Stomach smooth muscle (tissue), 2 donors: ENCODE data around the gene TBX1.
A peak's percentile ranks its signal among the peaks of the same experiment; 100 is the strongest.

Experiments
- H3K27ac ChIP-seq: one replicate; pipeline ENCODE4 v1.7.0; 2013; ENCODE audit warnings: mild to moderate bottlenecking, low read length, inconsistent platforms
- H3K27me3 ChIP-seq, 2 donors: one replicate each; pipeline ENCODE4 v1.7.0; 2013; ENCODE audit warnings: low read length in 2 of 2; ENCODE audit not compliant: insufficient read depth in 2 of 2, control insufficient read depth in 1 of 2
- H3K36me3 ChIP-seq, 2 donors: one replicate each; pipeline ENCODE4 v1.7.0; 2013; ENCODE audit warnings: low read length in 2 of 2; ENCODE audit not compliant: control insufficient read depth in 2 of 2, insufficient read depth in 2 of 2
- H3K4me1 ChIP-seq: one replicate; pipeline ENCODE4 v1.7.0; 2013; ENCODE audit warnings: low read length; ENCODE audit not compliant: control insufficient read depth, insufficient read depth
- H3K4me3 ChIP-seq, 2 donors: one replicate each; pipeline ENCODE4 v1.7.0; 2013; ENCODE audit warnings: low read length in 2 of 2
- H3K9ac ChIP-seq, 2 donors: one replicate each; pipeline ENCODE4 v1.7.0; 2013; ENCODE audit warnings: low read length in 2 of 2, mild to moderate bottlenecking in 1 of 2
- H3K9me3 ChIP-seq, 2 donors: one replicate each; pipeline ENCODE4 v1.7.0; 2013; ENCODE audit warnings: low read length in 2 of 2; ENCODE audit not compliant: control insufficient read depth in 2 of 2
- donor health status: healthy.
- donor health status: Pancreatic carcinoma.

The TBX1 gene

DNA sequence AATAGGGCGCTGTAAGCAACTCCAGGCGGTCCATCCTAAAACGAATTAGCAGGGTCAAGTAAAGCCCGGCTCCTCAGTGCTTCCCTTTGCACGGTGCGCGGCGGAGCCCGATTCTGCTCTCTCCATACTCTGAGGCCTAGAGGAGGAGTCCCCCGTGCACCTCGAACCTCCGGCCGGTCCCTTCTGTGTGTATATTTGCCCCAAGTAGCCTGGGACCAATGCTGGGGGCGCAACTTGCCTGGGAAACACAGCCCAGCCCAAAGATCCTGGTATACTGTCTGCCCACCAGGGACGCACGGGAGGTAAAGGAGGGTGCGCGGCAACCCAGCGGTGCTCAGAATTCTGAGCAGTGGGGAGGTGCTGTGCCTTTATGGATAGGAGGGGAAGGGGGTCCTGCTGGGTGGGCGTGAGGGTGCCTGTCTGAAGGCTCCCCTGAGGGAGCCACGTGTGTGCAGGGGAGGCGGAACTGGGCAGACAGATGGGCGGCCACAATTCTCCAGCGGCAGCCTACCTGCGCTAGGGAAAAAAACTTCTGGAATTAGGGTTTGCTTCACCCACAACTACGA is 4.8 kb upstream of the TBX1 start:
- Histone ChIP-seq H3K9me3 (no peaks in the 10 kb centered on the region), H3K36me3 (no peaks in the 10 kb centered on the region), H3K4me3 (no peak overlapping the region), H3K27ac (no peak overlapping the region), H3K9ac (no peak overlapping the region), H3K27me3 (peaks cover 46 to 79% of the 10 kb centered on the region in 2 donors), H3K4me1 (peaks cover 23% of the 10 kb centered on the region)

DNA sequence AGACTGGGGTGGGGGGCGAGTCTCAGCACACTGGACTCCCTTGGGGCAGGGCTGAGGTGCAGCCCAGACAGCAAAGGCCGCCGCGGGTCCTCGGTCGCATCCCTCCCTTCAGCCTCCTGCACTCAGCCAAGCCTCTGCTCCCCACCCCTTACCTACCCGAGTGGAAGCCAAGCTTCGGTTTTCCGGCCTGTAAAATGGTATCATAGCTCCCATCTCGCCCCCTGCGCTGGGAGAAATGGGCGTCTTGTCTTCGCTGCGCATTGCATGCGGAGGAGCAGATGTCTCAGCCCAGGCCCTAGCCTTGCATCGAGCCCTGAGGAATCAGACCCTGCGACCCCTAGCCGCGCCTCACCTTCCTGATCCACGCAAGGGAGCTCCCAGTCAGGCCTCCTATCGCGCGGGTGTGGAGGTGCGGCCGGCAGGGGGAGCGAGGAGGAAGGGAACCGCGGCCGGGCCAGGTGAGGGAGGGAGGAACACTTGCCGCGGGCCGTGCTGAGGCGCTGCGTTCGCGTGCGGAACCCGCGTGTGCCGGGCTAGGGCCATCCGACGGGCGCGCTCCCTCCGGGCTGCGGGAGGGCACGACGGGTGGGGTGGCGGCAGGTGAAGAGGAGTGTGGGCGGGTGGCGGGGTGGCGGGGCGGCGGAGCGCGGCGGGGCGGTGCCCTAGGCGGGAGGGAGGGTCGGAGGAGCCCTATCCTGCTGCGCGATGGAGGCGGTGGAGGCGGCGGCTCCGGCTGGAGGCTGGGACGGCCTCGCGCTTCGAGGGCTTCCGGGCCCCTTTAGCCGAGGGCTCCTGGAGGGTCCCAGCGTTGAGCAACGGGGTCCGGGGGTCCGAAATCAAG is 4.1 kb upstream of the TBX1 start:
- Histone ChIP-seq H3K27me3 (peaks cover 46 to 83% of the 10 kb centered on the region in 2 donors), H3K9ac (no peak overlapping the region), H3K4me1 (peaks cover 26% of the 10 kb centered on the region), H3K36me3 (no peaks in the 10 kb centered on the region), H3K4me3 (peak overlapping the region in 1 of 2 donors; percentile 29), H3K9me3 (no peaks in the 10 kb centered on the region), H3K27ac (no peak overlapping the region)

DNA sequence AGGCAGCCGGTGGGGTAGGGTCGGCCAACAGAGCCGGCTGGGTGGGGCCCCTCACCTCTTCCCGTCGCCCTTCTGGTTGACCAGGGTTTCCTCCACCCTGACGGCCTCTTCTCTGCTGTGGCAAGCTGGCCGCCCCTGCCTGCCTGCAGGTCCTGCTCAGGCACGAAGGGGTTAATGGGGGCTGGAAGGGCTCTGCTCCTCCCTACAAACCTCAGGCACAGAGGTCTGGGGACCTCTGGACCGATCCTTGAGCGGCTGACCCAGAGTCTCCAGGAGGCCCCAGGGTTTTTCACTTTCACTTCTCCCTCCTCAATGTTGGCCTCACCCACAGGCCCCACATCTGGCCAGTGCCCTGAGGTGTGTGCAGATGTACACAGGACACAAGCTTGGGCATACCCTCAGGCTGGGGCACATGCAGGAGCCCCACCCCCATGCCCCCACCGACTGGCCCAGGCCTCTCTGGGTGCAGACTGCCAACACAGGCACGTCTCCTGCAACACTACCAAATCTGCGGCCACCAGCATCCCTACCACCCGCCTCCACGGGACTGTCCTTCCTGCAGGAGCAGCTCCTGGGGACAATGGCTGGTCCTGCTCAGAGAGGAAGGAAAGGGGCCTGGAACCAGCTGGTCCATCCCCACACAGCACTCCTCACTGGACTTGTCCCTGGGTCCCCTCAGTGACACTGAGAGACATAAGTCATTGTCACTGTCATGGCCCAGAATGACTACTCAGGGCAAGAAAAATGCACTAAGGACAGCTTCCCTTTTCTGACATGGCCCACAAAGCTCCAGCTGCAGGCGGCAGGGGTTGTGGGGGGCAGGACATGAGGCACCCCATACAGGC is 3.2 kb upstream of the TBX1 start:
- Histone ChIP-seq H3K27me3 (peaks cover 54 to 84% of the 10 kb centered on the region in 2 donors), H3K4me1 (peaks cover 26% of the 10 kb centered on the region)

DNA sequence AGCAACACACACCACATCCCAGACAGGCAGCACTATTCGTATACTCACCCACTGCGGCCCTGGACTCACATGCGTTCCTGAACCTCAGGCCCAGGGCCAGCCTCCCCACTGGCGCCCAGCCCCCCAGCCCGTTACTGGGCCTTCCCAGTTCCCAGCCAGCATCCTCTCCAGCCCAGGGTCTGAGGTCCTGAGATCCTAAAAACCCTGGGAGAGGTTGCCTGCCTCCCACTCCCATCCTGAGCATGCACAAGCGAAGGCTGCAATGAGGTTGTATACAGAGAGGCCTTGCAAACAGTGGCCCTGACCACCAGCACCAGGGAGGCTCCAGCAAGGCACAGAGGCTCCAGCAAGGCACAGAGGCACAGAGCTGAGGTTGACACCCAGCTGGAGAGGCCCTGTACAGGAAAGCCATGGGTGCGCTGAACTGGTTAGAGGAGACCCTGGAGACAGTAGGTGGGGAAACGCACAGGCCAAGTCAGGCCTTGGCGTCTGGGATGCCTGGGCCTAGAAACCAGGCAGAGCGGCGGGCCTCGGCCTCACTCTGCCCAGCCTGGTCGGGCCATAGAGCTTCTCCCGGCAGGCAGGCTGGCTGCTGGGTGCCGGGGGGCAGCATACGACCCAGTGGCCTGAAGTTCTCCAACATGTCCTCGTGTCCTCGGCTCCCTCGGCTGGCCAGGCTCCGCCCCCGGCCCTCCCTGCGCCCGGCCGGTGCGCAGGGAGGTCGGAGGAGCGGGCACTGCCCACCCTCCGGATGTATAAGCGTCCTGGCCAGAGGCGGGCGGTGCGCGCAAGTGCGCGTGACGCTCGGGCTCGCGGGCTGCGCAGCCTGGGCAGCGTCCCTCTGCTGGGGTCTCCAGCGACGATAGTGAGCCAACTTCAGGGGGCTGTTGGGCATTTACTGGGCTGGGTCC is 2.3 kb upstream of the TBX1 start:
- Histone ChIP-seq H3K27me3 (peaks cover 56 to 87% of the 10 kb centered on the region in 2 donors), H3K4me1 (peaks cover 26% of the 10 kb centered on the region), H3K9ac (no peak overlapping the region), H3K27ac (no peak overlapping the region), H3K36me3 (no peaks in the 10 kb centered on the region), H3K4me3 (no peak overlapping the region), H3K9me3 (no peaks in the 10 kb centered on the region)

More for the DNA sequence above, 3.2 kb upstream of the TBX1 start:
- Histone ChIP-seq H3K9me3 (no peaks in the 10 kb centered on the region), H3K27ac (no peak overlapping the region), H3K4me3 (peak overlapping the region in 1 of 2 donors; percentile 35), H3K9ac (no peak overlapping the region), H3K36me3 (no peaks in the 10 kb centered on the region)

DNA sequence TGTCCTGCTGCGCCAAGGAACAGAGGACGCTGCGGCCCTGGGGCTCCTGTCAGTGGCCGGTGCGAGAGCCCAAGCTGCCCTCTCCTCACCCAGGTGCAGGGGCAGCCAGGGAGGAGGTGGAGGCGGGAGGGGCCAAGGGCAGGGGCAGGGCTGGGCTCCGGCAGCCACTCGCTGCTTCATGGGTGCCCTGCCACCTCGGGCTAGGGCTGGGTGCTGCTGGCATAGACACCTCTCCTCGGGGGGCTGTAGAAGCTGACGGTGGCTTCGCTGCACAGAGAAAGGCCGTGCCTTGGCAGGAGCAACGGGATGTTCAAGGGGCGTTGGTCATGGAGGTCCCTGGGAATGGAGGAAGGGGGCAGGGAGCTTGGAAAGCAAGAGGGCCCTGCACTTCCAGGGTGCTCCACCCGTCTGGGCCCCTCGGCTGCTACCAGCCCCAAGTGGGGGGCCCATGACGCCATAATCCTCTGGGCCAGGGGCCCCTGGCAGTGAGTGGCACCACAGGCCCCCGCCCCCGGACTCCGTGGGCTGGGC is 1.6 kb upstream of the TBX1 start:
- no peak overlapping the region for H3K4me3 ChIP-seq
- no peak overlapping the region for H3K9ac ChIP-seq
- no peaks in the 10 kb centered on the region for H3K9me3 ChIP-seq
- peaks cover 56 to 87% of the 10 kb centered on the region in 2 donors for H3K27me3 ChIP-seq
- H3K4me1 ChIP-seq = peaks cover 26% of the 10 kb centered on the region
- no peaks in the 10 kb centered on the region for H3K36me3 ChIP-seq
- H3K27ac ChIP-seq = no peak overlapping the region

DNA sequence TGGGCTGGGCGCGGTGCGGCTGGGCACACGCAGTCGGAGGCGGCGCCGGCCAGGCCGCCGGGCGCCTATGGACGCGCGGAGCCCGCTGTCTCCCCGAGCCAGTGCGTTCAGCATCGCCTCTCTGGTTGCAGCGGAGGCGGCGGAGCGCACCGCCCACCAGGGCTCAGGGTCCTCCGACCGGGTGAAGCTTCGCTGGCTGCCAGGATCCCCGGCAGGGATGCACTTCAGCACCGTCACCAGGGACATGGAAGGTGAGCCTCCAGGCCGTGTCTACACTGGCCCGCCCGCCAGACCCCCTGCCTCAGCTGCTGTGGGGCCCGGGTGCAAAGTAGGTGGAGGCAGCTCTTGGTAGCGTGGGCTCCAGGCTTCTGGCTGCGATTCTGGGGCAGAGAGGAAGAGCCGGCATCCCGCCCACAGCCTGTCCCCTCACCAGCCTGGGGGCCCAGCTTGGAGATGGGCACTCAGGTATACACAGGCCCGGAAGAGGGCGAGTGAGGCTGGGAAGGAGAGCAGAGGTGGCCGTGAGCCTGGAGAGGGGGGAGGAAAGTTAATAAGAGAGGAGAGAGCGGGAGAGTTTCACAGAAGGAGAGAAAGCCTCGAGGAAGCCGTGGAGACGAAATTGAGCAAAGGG is 1.0 kb upstream of the TBX1 start:
- Histone ChIP-seq H3K36me3 (no peaks in the 10 kb centered on the region), H3K4me3 (no peak overlapping the region), H3K4me1 (peaks cover 26% of the 10 kb centered on the region), H3K9me3 (no peaks in the 10 kb centered on the region), H3K27me3 (peaks cover 53 to 87% of the 10 kb centered on the region in 2 donors), H3K27ac (no peak overlapping the region), H3K9ac (no peak overlapping the region)

DNA sequence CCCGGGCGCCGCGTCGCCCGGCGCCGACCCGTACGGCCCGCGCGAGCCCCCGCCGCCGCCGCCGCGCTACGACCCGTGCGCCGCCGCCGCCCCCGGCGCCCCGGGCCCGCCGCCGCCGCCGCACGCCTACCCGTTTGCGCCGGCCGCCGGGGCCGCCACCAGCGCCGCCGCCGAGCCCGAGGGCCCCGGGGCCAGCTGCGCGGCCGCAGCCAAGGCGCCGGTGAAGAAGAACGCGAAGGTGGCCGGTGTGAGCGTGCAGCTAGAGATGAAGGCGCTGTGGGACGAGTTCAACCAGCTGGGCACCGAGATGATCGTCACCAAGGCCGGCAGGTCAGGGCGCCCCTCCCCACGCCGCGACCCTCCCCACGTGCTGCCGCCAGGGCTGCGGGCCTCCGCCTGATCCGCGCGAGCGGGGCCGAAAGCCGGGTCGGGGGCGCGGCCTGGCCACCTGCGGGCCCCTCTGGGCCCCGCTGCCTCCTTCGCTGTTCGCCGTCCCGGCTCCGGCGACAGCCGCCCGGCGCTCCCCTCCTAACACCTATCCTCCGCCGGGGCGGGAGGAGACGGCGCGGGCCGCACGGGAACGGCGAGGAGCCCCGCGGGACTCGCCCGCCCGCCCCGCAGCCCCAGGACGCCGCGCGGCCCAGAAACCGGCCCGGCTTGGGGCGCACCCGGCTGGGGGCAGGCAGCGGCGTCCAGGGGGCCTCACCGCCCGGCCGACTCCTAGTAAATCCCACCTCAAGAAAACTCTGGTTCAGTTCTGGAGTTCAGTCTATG is 560 bp downstream of the TBX1 start:
- Histone ChIP-seq H3K4me1 (peaks cover 17% of the 10 kb centered on the region), H3K4me3 (peak overlapping the region in 1 of 2 donors; percentile 15), H3K9me3 (no peaks in the 10 kb centered on the region), H3K9ac (no peak overlapping the region), H3K27ac (no peak overlapping the region), H3K27me3 (peaks cover 54 to 85% of the 10 kb centered on the region in 2 donors), H3K36me3 (no peaks in the 10 kb centered on the region)

DNA sequence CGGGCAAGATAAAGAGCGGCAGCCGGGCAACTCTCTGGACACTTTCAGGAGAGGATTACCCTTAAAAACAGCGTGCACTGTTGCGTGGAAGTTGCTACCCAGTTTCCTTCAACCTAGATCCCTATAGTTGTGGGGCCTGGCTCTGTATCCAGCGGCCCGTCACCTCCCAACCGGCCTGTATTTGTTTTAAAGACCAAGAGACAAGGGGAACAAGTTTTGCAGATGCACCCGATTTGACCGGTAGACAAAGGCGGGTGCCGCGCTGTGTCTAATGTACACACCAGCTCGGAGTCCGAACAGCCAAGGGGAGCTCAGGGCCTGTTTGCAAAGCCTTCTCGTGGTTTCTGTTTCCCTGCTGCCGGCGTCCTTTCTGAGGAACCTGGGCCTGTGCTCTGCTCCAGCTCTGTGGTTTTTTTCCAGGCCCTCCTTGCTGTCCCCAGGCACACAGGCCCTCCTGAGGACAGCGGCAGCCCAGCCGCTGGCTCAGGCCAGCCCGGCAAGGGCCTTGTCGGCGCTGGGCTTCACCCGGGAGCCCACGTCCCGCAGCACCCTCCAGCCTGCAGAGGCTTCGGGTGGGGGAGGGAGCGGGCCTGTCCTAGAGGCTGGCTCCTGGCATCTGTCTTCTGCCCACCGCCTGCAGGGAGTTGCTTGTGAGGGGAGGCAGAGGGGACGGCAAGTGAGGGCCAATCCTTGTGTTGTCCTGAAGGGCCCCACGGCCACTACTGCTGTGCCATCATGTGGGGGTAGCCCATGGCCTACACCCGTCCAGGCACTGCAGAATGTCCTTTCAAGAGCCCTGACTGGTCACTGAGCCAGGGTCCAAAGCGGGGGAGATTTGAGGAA is 1.4 kb downstream of the TBX1 start:
- Histone ChIP-seq H3K9ac (no peak overlapping the region), H3K27me3 (peaks cover 50 to 85% of the 10 kb centered on the region in 2 donors), H3K4me1 (peaks cover 20% of the 10 kb centered on the region), H3K27ac (no peak overlapping the region), H3K9me3 (no peaks in the 10 kb centered on the region), H3K36me3 (no peaks in the 10 kb centered on the region), H3K4me3 (no peak overlapping the region)
